ENCODE data around the gene TNFRSF25. TPM values are rescaled to one million over a fixed set of nuclear protein-coding genes. Genes with fewer than 3 reads are reported as not detected.
A peak's percentile ranks its signal among the peaks of the same experiment; 100 is the strongest.
"Not testable (repeated sequence)": the region's sequence is repeated elsewhere in the genome, so short reads cannot be mapped to it uniquely, and the experiment has no call there.

The TNFRSF25 gene
- total RNA-seq, 5 donors from 2014 or later (not counting 1 experiment from before 2014, with no cell fraction given): 215 to 580 (median 446) TPM

GRCh38 chr1:6450486-6450885, 15.5 kb downstream of the TNFRSF25 start:
- H3K36me3 ChIP-seq (ENCODE audit: control insufficient read depth in 2 of 2, extremely low read depth in 1 of 2, insufficient read depth in 1 of 2, low read length in 1 of 2); H3K4me3 Mint-ChIP-seq; H3K36me3 Mint-ChIP-seq; H3K4me3 ChIP-seq (ENCODE audit: control insufficient read depth in 1 of 2, extremely low read depth in 1 of 2, low read length in 1 of 2); H3K9me3 Mint-ChIP-seq; DNase-seq; ATAC-seq (replicated peaks in 1 of 4); H3K9me3 ChIP-seq; H3K27ac Mint-ChIP-seq; POLR2A ChIA-PET; H3K27ac ChIP-seq (ENCODE audit: low read length): not testable (repeated sequence)
- H3K4me1 ChIP-seq (ENCODE audit: control insufficient read depth in 1 of 2, extremely low read depth in 1 of 2, insufficient read depth in 2 of 2, low read length in 2 of 2): peaks cover 9 to 47% of the 10 kb centered on the region in 2 experiments
- CTCF ChIA-PET: interaction anchor here in 1 of 2 donors (0.7 kb wide), 1 partner anchor 63 kb away, joined by 3 read pairs; no protein-coding TSS in a partner anchor
- peaks cover 5 to 85% of the 10 kb centered on the region in 2 experiments for H3K27me3 ChIP-seq (replicated peaks in 1 of 2; ENCODE audit: control insufficient read depth in 2 of 2, extremely low read depth in 1 of 2, insufficient read depth in 2 of 2, low read length in 1 of 2)
- H3K4me1 Mint-ChIP-seq: peaks cover 20 to 35% (median 22%) of the 10 kb centered on the region in 3 donors
- peaks cover 28 to 49% of the 10 kb centered on the region in 2 donors for H3K27me3 Mint-ChIP-seq
- 33% methylated on average over 6 of the region's 10 CpGs for WGBS (ENCODE audit: insufficient coverage)

GRCh38 chr1:6450005-6450450, 15.9 kb downstream of the TNFRSF25 start:
- DNase-seq (no peak), ATAC-seq (replicated peaks in 1 of 4) (no peak)
- Histone ChIP-seq H3K27ac (ENCODE audit: low read length) (no peak overlapping the region), H3K4me3 (ENCODE audit: control insufficient read depth in 1 of 2, extremely low read depth in 1 of 2, low read length in 1 of 2) (no peak overlapping the region), H3K9me3 (no peaks in the 10 kb centered on the region), H3K36me3 (ENCODE audit: control insufficient read depth in 2 of 2, extremely low read depth in 1 of 2, insufficient read depth in 1 of 2, low read length in 1 of 2) (no peaks in the 10 kb centered on the region), H3K27me3 (replicated peaks in 1 of 2; ENCODE audit: control insufficient read depth in 2 of 2, extremely low read depth in 1 of 2, insufficient read depth in 2 of 2, low read length in 1 of 2) (peaks cover 5 to 88% of the 10 kb centered on the region in 2 experiments), H3K4me1 (ENCODE audit: control insufficient read depth in 1 of 2, extremely low read depth in 1 of 2, insufficient read depth in 2 of 2, low read length in 2 of 2) (peaks cover 9 to 45% of the 10 kb centered on the region in 2 experiments)
- WGBS (ENCODE audit: insufficient coverage): 63% methylated on average over 2 of the region's 7 CpGs
- no peaks in the 10 kb centered on the region for H3K36me3 Mint-ChIP-seq
- ChIA-PET CTCF (no interaction called here), POLR2A (interaction anchor here (0.5 to 1.1 kb wide), 3 partner anchors 10 to 31 kb away, joined by 3 to 4 read pairs (median 4); no protein-coding TSS in a partner anchor)
- peaks cover 21 to 36% (median 22%) of the 10 kb centered on the region in 3 donors for H3K4me1 Mint-ChIP-seq
- H3K9me3 Mint-ChIP-seq: no peaks in the 10 kb centered on the region
- no peak overlapping the region for H3K27ac Mint-ChIP-seq
- H3K4me3 Mint-ChIP-seq: peak overlapping the region in 1 of 3 donors; percentile 60
- H3K27me3 Mint-ChIP-seq: peaks cover 30 to 53% of the 10 kb centered on the region in 2 donors

GRCh38 chr1:6448749-6449631, 17.0 kb downstream of the TNFRSF25 start:
- Mint-ChIP-seq H3K27me3 (peaks cover 39 to 58% of the 10 kb centered on the region in 2 donors), H3K36me3 (no peaks in the 10 kb centered on the region), H3K4me1 (peaks cover 23 to 37% (median 26%) of the 10 kb centered on the region in 3 donors), H3K27ac (peak overlapping the region; percentile 16 to 17), H3K9me3 (no peaks in the 10 kb centered on the region), H3K4me3 (peak overlapping the region; percentile 49 to 62 (median 60))
- Histone ChIP-seq H3K4me3 (ENCODE audit: control insufficient read depth in 1 of 2, extremely low read depth in 1 of 2, low read length in 1 of 2) (no peak overlapping the region), H3K9me3 (no peaks in the 10 kb centered on the region), H3K36me3 (ENCODE audit: control insufficient read depth in 2 of 2, extremely low read depth in 1 of 2, insufficient read depth in 1 of 2, low read length in 1 of 2) (no peaks in the 10 kb centered on the region), H3K27ac (ENCODE audit: low read length) (no peak overlapping the region), H3K27me3 (replicated peaks in 1 of 2; ENCODE audit: control insufficient read depth in 2 of 2, extremely low read depth in 1 of 2, insufficient read depth in 2 of 2, low read length in 1 of 2) (peaks cover 5 to 92% of the 10 kb centered on the region in 2 experiments), H3K4me1 (ENCODE audit: control insufficient read depth in 1 of 2, extremely low read depth in 1 of 2, insufficient read depth in 2 of 2, low read length in 2 of 2) (peaks cover 9 to 39% of the 10 kb centered on the region in 2 experiments)
- CTCF ChIA-PET: interaction anchor here in 1 of 2 donors (0.7 to 2.2 kb wide), 2 partner anchors 11 kb away, joined by 5 to 8 read pairs; no protein-coding TSS in a partner anchor
- WGBS (ENCODE audit: insufficient coverage): 5% methylated on average over 44 of the region's 66 CpGs
- POLR2A ChIA-PET: interaction anchor here (0.9 to 1.1 kb wide), 2 partner anchors 11 to 15 kb away, joined by 4 to 9 read pairs; no protein-coding TSS in a partner anchor
- ATAC-seq (replicated peaks in 1 of 4) (peak; percentile 29 to 54 (median 41)), DNase-seq (peak in 8 of 35 experiments; percentile 29 to 62 (median 36))

GRCh38 chr1:6447818-6448748, 17.9 kb downstream of the TNFRSF25 start:
- Mint-ChIP-seq H3K4me3 (peak overlapping the region; percentile 62 to 74 (median 64)), H3K27me3 (peaks cover 32 to 54% of the 10 kb centered on the region in 2 donors), H3K36me3 (no peaks in the 10 kb centered on the region), H3K9me3 (no peaks in the 10 kb centered on the region), H3K27ac (no peak overlapping the region), H3K4me1 (peaks cover 16 to 30% (median 19%) of the 10 kb centered on the region in 3 donors)
- peaks cover 5 to 92% of the 10 kb centered on the region in 2 experiments for H3K27me3 ChIP-seq (replicated peaks in 1 of 2; ENCODE audit: control insufficient read depth in 2 of 2, extremely low read depth in 1 of 2, insufficient read depth in 2 of 2, low read length in 1 of 2)
- H3K4me3 ChIP-seq (ENCODE audit: control insufficient read depth in 1 of 2, extremely low read depth in 1 of 2, low read length in 1 of 2): peak overlapping the region in 1 of 2 donors; percentile 37
- ATAC-seq (replicated peaks in 1 of 4) (peak; percentile 52 to 79 (median 56)), DNase-seq (peak in 31 of 35 experiments; percentile 28 to 68 (median 52))
- H3K27ac ChIP-seq (ENCODE audit: low read length): no peak overlapping the region
- H3K9me3 ChIP-seq: no peaks in the 10 kb centered on the region
- H3K4me1 ChIP-seq (ENCODE audit: control insufficient read depth in 1 of 2, extremely low read depth in 1 of 2, insufficient read depth in 2 of 2, low read length in 2 of 2): peaks cover 8 to 36% of the 10 kb centered on the region in 2 experiments
- CTCF ChIA-PET: interaction anchor here in 1 of 2 donors (1.4 to 2.2 kb wide), 2 partner anchors 12 to 16 kb away, joined by 3 to 8 read pairs; no protein-coding TSS in a partner anchor
- 6% methylated on average over 62 of the region's 68 CpGs for WGBS (ENCODE audit: insufficient coverage)
- POLR2A ChIA-PET: interaction anchor here in 1 of 2 donors (0.6 kb wide), 1 partner anchor 66 kb away, joined by 11 read pairs; no protein-coding TSS in a partner anchor
- no peaks in the 10 kb centered on the region for H3K36me3 ChIP-seq (ENCODE audit: control insufficient read depth in 2 of 2, extremely low read depth in 1 of 2, insufficient read depth in 1 of 2, low read length in 1 of 2)

- H3K36me3 ChIP-seq (ENCODE audit: control insufficient read depth in 2 of 2, extremely low read depth in 1 of 2, insufficient read depth in 1 of 2, low read length in 1 of 2): no peaks in the 10 kb centered on the region
- no peak overlapping the region for H3K27ac ChIP-seq (ENCODE audit: low read length)
- no peak for DNase-seq
- ChIA-PET CTCF (interaction anchor here (1.2 to 1.4 kb wide), 2 partner anchors 17 to 26 kb away, joined by 3 read pairs; no protein-coding TSS in a partner anchor), POLR2A (no interaction called here)
- Mint-ChIP-seq H3K27me3 (peaks cover 29 to 49% of the 10 kb centered on the region in 2 donors), H3K4me3 (peak overlapping the region; percentile 62 to 74 (median 64)), H3K27ac (no peak overlapping the region), H3K4me1 (peaks cover 16 to 30% (median 17%) of the 10 kb centered on the region in 3 donors), H3K36me3 (no peaks in the 10 kb centered on the region), H3K9me3 (no peaks in the 10 kb centered on the region)
- ATAC-seq (replicated peaks in 1 of 4): peak in 3 of 4 experiments; percentile 5 to 29 (median 8)
- WGBS (ENCODE audit: insufficient coverage): 2% methylated on average over 47 of the region's 67 CpGs
- H3K27me3 ChIP-seq (replicated peaks in 1 of 2; ENCODE audit: control insufficient read depth in 2 of 2, extremely low read depth in 1 of 2, insufficient read depth in 2 of 2, low read length in 1 of 2): peaks cover 5 to 84% of the 10 kb centered on the region in 2 experiments
- H3K4me3 ChIP-seq (ENCODE audit: control insufficient read depth in 1 of 2, extremely low read depth in 1 of 2, low read length in 1 of 2): peak overlapping the region; percentile 37 to 47
- peaks cover 8 to 36% of the 10 kb centered on the region in 2 experiments for H3K4me1 ChIP-seq (ENCODE audit: control insufficient read depth in 1 of 2, extremely low read depth in 1 of 2, insufficient read depth in 2 of 2, low read length in 2 of 2)
- no peaks in the 10 kb centered on the region for H3K9me3 ChIP-seq
Measured at GRCh38 chr1:6447016-6447817, 18.8 kb downstream of the TNFRSF25 start.
